GM12864 (cell line): ENCODE results near the gene UGCG.

Source experiments
- DNase-seq: peaks from one replicate; pipeline ENCODE4 v3.0.0-alpha.2; 2011; ENCODE audit warnings: low read depth
- H3K4me3 ChIP-seq: 2 replicates; pipeline ENCODE4 v1.5.1; 2011; ENCODE audit warnings: mild to moderate bottlenecking, low read depth, low read length, control low read depth
- TF ChIP-seq, protein P1 (sequence below): IDR thresholded peaks from 2 replicates; pipeline ENCODE4 v1.5.1; 2011; ENCODE audit warnings: low read depth, mild to moderate bottlenecking, moderate library complexity, low read length, control low read depth, inconsistent platforms; ENCODE audit errors: missing control alignments

Gene UGCG

DNA sequence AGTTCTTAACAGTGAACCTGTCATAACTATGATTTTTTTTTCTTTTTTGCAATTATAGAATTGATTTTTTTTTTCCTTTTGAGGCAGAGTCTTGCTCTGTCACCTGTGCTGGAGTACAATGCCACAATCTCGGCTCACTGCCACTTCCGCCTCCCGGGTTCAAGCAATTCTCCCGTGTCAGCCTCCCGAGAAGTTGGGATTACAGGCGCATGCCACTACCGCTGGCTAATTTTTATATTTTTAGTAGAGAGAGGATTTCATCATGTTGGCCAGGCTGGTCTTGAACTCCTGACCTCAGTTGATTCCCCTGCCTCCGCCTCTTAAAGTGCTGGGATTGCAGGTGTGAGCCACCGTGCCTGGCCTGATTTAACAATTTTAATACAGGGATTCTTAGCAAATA lies 21.4 kb downstream of the UGCG start:
- DNase-seq = no peak
- no peak overlapping the region for H3K4me3 ChIP-seq
- TF ChIP-seq, protein P1, sequence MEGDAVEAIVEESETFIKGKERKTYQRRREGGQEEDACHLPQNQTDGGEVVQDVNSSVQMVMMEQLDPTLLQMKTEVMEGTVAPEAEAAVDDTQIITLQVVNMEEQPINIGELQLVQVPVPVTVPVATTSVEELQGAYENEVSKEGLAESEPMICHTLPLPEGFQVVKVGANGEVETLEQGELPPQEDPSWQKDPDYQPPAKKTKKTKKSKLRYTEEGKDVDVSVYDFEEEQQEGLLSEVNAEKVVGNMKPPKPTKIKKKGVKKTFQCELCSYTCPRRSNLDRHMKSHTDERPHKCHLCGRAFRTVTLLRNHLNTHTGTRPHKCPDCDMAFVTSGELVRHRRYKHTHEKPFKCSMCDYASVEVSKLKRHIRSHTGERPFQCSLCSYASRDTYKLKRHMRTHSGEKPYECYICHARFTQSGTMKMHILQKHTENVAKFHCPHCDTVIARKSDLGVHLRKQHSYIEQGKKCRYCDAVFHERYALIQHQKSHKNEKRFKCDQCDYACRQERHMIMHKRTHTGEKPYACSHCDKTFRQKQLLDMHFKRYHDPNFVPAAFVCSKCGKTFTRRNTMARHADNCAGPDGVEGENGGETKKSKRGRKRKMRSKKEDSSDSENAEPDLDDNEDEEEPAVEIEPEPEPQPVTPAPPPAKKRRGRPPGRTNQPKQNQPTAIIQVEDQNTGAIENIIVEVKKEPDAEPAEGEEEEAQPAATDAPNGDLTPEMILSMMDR = no peak

DNA sequence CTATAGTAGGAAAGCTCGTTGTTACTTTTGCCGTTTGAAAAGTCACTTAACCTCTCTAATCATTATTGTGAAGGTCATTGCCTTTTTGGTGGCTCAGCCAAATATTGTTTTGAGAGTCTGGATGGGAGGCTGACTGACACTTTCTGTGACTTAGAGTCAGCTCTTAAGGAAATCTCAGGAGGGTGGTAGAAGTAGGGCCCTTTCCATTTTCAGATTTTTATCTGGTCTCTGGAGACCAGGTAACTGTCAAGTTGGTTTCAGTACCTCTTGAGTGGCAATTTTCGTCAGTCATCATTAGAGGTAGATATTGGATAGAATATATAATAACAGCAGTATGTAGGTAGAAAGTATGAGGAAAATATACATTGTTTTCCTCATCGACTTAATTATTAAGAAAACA lies 23.3 kb downstream of the UGCG start:
- TF ChIP-seq, protein P1 = no peak
- no peak for DNase-seq

GRCh38 chr9:111920531-111920930 lies 23.9 kb downstream of the UGCG start:
- DNase-seq = no peak
- no peak overlapping the region for H3K4me3 ChIP-seq
- TF ChIP-seq, protein P1 = no peak

More for the DNA sequence above, 23.3 kb downstream of the UGCG start:
- H3K4me3 ChIP-seq = no peak overlapping the region

- TF ChIP-seq, protein P1 = no peak
- H3K4me3 ChIP-seq = no peak overlapping the region
- DNase-seq = no peak
Measured at GRCh38 chr9:111922324-111923013, 25.9 kb downstream of the UGCG start.

- no peak overlapping the region for H3K4me3 ChIP-seq
- TF ChIP-seq, protein P1 = no peak
- DNase-seq = no peak
Measured at GRCh38 chr9:111924281-111924680, 27.7 kb downstream of the UGCG start.

DNA sequence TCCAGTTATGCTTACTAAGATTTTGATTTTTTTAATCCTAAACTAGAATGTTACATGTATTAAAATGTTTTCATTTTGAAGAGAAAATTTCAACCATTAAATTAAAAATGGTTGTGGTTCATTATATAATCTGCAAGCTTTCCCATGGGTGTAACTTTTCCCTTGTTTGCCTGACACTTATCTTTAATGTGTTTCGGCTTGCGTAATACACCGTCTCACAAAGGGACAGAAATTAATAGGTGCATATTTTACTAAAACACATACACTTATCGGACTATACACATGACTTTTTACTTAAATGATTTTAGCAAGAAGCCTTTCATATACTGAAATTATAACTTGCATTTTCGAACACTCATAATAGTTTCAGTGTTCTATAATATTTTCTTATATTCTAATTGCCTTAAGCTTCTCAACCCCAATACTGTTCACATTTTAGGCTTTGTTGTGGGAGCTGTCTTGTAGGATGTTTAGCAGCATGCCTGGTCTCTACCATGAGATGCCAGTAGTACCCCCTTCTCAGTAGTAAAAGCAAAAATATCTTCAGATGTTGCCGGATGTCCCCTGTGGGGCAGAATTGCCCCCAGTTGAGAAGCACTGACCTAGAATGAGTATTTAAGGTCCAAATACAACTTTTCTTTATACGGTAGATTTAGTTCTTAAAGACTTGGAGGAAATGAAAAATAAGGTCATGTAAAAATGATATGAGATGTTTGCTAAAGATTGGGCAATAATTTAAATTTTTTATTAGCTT lies 28.6 kb downstream of the UGCG start:
- DNase-seq = no peak
- TF ChIP-seq, protein P1 = no peak
- no peak overlapping the region for H3K4me3 ChIP-seq
